Astrocyte of the hippocampus (primary cell): ENCODE measurements around the gene CDC42EP1.
A peak's percentile ranks its signal among the peaks of the same experiment; 100 is the strongest.

Experiments
- DNase-seq: peaks from one replicate; pipeline ENCODE4 v3.0.0; 2011; ENCODE audit warnings: low read depth, low spot score

The CDC42EP1 gene

DNA sequence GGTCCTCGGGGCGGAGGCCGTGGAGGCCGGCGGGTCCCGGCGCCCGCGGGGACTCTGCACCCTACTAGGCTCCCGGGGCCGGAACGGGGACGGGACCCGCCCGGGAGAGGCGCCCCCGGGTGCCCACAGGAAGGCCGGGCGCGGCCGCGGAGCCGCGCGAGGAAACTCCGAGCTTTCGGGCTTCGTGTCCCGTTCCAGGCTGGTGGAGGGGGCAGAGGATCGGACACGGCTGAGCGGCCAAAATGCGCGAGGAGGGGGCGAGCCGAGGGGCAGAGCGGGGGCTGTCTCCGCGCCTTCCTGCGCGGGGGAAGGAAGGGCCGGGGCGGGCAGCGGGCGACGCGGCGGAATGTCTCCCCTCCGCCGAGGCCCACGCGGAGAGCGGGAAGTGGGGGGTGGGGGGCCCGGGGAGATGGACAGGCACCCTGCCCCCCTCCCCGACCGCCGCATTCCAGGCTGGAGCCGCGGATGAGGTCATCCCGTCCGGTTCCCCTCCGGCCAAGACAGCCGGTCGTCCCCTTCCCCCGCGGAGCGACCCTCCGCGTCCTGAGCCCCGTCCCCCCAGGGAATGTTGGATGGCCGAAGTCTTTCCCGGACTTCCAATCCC lies 430 bp downstream of the CDC42EP1 start:
- DNase-seq = peak; percentile 93

DNA sequence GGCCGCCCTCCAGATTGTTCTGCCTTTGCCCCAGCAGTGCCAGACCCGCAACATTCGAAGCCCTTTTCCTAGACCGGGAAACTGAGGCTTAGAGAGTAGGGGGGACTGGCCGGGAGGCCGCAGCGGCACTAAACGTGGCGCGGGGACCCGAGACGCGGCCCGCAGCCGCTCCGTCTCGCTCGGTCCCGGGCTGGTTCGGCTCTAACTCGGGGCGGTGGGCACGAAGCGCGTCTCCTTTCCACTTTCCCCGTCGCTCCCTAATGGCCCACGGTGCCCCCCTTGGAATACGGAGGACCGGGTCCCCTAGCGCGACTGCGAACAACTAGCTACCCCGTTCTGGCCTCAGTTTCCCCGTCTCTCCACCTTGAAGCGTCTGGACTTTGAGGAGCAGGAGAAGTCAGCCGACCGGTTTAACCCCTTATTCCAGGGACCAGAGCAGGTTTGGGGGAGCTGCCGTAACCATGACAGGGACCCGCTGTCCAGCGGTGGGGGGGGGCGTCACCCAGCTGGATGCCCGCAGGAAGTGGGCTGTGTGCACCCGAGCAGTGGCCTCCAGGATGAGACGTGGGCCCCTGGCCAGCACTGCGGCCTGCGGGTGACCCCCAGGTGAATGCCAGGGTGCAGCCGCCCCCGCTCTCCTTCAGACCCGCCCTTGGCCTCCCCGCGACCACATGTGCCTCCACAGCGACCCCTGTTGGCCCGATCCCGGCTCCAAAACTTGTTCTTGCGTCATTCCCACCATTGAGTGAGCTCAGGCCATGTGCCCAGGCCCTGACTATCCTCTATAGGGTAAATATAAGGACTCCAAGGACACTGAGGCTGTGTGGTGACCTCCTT lies 1.1 kb downstream of the CDC42EP1 start:
- DNase-seq = peak; percentile 95

DNA sequence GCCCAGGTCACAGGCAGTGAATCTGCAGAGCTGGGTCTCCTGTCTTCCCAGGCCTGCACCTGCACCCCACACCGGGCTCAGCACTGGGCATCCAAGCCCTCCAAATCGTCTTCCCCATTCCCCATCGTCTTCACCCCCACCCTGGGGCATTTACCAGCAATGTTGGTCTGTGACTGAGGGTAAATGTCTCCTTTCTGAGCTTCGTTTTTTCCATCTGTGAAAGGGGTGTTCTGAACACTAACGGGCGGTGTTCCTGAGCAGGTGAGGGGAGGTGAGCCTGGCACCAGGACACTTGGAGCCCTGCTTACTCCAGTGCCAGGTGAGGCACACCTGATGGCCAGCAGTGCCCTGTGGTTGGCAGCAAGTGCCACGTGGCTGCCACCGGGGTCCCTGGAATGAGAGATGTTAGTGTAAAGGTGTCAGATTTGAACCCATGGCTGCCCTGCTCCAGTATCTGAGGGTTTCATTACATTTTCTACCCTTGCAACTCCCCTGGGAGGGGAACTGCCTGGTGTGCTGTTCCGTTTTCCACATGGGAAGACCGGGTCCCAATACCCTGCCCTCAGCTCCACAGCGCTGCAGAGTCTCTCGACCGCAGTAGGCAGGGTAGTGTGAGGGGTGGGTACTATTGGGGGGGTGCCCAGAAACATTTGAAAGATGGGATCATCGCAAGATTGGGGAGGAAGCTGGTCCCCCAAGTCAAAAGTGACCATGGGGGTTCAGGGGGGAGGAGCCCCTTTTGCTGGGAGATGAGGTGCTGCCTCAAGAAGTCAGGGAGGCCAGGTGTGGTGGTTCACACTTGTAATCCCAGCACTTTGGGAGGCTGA lies 2.0 kb downstream of the CDC42EP1 start:
- no peak for DNase-seq

DNA sequence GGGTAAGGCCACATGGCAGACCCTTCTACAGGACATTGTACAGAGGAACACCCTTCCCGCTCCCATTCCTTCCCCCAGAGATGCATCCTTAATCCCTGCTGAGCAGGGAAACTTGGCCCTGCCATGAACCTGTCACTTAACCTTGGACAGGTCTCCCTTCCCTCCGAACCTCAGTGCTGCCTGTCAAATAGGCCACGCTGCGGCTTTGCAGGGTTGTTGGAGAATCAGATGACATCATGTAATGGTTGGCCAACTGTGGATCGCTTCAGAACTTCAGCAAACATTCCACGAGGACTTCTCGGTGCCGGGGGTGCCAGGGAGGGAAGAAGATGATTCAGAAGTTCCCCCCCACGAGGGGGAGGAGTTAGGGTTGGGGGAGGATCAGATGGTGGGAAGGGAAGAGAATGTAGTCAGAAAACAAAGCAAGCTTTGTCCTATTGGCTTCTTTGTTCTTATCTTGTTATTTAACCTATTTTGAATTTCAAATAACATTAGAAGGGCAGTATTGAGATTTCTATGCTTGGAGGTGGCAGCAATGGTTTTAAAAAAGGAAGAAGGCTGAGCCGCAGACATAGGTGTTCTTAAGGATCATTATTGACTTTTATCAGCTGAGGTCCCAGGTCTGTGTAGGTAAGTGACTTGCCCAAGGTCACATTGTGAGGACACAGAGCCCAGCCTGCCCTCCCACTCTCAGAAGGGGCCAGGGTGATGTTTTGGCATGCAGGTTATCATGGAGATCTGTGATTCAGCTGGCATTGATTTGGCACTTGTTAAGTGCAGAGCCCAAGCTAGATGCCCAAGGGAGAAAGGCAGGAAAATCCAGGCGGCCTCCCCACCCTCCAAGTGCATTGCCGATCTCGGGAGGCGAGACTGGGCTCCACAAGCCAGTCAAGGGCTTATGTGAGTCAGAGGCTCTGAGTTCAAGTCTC lies 3.1 kb downstream of the CDC42EP1 start:
- peak; percentile 97 for DNase-seq

DNA sequence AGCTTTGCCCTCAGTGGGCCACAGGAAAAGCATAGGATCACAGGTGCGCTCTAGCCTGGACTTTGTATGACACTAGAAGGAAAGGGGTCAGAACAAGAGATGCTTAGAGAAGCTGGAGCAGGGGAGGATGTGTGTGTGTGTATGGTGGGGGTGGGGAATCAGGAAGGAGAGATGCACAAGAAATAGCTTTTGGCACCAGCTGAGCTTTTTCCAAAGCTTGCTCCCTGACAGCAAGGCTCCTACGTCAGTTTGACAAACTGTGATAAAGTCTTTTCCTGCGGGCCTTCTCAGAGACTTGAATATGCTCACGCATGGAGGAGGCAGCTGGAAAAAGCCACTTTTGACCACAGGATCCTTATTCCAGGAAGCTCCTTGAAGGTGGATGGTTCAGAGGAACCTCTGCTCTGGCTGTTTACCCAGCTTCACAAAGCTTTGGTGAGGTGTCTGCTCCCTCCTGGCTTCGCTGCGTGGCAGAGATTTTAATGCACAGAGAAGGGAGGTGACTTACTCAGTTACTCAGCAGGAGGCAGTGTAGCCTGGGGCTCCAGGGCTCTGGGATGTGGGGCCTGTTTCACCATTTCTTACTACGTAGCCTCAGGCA lies 3.9 kb downstream of the CDC42EP1 start:
- peak; percentile 44 for DNase-seq

DNA sequence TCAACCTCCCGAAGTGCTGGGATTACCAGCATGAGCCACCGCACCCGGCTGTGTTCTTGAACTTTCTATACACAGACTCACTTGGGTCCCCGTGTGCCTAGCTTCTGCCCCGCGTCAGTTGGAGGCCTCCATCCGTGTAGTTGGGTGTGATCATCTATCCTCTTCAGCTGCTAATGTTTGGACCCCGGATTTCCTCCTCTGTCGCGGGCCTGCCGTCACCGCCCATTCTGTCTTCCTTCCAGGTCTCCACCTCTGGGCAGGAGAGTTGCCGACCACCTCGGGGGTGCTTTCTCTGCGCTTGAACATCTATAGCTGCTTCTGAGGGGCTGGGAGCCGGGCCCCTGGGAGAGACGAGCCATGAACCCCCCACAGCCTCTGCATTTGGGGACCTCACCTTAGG lies 5.5 kb downstream of the CDC42EP1 start:
- no peak for DNase-seq

DNA sequence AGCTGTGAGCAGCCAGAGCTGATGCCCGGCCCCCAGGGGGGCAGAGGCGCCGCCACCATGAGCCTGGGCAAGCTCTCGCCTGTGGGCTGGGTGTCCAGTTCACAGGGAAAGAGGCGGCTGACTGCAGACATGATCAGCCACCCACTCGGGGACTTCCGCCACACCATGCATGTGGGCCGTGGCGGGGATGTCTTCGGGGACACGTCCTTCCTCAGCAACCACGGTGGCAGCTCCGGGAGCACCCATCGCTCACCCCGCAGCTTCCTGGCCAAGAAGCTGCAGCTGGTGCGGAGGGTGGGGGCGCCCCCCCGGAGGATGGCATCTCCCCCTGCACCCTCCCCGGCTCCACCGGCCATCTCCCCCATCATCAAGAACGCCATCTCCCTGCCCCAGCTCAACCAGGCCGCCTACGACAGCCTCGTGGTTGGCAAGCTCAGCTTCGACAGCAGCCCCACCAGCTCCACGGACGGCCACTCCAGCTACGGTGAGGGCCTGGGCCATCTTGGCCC lies 6.1 kb downstream of the CDC42EP1 start:
- no peak for DNase-seq

DNA sequence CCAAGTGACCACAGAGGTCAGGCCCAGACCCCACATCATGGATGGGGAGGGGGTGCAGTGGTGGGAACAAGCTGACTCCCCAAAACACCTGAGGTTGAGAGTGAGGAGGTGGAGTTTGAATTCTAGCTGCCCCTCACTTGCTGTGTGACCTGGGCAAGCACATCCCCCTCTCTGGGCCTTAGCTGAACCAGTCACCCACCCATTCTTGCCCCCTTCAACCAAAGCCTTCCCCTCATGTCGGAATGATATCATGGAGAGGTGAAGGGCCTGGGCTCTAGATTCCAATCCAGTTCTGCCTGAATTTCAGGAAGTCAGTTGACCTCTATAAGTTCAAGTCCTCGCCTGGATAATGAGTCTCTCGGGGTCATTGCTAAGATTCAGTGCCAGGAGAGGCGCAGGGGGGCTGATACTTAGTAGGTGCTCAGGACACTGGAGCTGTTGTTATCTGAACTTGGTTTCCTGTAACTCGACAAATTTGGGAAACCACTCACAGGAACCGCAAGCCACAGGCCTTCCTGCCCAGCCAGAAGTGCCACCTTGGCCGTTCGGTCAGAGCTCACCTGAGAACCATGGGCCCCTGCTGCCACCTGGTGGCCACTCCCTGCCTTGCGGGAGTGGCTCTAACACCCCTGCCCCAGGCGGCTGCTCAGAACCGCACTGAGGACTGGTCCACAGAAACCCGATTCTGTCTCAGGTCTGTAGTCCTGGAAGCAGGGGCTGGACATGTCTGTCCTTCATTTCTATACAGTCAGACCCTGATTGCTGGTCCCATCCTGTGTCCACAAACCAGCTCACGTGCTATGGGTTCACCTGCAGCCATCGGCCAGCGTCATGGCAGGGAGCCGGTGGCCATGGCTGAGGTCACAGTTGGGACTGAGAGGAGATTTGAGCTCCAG lies 6.9 kb downstream of the CDC42EP1 start:
- DNase-seq = peak; percentile 87

DNA sequence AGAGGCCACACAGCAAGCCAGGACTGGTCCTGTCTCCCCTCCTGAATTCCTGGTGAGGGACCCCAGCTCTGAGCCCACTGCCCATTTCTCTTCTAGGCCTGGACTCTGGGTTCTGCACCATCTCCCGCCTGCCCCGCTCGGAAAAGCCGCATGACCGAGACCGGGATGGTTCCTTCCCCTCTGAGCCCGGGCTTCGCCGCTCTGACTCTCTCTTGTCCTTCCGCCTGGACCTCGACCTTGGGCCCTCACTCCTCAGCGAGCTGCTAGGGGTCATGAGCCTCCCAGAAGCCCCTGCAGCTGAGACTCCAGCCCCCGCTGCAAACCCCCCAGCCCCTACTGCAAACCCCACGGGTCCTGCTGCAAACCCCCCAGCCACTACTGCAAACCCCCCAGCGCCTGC lies 7.7 kb downstream of the CDC42EP1 start:
- DNase-seq = no peak

DNA sequence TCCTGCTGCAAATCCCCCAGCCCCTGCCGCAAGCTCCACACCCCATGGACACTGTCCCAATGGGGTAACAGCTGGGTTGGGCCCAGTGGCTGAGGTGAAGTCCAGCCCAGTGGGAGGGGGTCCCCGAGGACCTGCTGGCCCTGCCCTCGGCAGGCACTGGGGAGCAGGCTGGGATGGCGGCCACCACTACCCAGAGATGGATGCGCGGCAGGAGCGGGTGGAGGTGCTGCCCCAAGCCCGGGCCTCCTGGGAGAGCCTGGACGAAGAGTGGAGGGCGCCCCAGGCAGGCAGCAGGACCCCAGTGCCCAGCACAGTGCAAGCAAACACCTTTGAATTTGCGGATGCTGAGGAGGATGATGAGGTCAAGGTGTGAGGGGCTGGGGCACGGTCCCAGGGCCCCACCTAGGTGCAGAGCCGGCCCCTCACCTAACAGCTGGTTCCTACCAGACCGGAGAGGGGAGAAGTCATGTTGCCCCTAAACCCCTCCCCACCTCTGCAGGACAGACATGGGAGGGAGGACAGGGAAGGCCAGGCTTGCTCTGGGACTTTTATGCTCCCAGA lies 8.2 kb downstream of the CDC42EP1 start:
- no peak for DNase-seq

DNA sequence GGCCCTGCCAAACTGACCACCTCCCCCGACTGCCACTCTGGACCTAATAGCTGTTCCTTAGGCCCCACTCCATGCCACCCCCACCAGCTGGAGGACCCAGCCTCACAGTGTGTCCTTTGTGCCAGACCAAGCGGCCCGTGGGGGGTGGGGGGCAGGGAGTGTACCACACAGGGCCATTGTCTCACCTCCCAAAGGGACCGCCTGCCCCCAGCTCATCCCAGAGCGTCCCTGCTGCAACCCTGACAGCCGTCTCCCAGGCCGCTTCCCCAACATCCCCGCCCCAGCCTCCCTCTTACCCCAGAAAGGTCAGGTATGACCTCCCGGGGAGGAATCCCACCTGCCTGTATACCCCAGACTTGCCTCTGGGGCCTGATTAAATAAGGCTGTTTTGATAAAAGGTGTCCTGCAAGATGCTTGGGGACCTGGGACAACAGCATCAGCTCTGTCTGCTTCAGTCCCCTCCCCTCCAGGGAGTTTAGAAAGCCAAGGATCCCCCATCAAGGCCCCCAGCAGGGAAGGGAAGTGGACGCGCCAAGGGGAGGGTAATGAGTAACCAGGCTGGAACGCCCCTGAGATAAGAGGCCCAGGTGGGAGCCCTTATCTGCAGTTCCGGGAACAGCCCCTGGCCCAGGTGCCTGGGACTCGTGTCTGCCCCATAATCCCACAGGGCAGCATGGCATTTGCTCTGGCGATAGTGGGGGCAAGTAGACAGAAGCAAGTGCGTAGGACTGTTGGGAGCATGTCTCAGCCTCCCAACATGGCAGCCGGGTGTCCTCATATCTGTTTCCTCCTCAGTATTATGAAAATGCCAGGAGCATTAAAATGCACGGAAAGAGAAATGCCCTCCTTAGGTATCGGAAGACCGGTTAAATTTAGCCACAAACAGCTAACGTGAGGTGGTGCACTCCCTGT lies 9.0 kb downstream of the CDC42EP1 start:
- DNase-seq = no peak

DNA sequence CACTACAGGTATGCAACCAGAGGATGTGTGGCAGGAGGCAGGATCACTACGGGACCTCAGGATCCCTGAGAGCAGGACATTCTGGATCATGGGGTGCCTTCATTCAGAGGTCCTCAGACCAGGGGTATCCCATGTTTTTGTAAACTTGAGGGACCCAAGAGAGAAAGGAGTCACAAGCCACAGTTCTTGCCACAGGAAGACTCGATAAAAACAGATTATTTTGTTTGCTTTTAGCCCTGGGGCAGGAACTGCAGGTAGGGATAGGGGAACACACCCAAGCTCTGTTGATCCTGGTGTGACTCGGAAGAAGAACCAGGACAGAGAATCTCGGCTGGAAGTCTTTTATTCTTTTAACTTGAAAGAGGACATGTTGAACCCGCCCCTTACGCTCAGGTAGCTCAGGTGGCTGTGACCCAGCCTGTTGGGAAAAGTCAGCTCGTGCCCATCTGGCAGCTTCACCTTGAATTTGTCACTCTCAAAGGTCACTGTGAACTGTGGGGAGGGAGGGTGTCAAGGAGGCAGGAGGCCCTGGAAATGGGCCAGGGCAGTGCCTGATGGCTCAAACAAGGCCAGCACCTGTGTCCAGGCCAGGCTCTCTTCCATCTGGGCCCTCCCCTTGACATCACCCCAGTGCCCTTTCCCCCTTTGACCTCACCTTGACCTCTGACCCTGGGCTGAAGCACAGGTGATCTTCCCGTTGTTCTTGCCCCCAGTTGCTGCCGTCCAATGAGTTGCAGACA lies 9.8 kb downstream of the CDC42EP1 start:
- DNase-seq = no peak

DNA sequence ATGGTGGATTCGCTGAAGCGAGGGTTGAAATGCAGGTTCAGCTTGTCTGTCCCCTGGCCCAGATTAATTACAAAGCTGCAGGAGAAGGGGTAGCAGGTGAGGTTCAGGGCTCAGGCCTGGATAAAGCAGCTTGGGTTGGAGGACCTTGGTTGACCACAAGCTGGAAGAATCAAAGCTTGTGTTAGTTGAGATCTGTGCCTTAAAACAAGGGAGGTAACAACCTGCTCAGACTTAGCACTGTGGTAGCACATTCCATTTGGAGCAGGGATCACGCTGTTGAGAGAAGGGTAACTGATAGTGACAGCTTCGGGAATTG lies 10.3 kb downstream of the CDC42EP1 start:
- no peak for DNase-seq

DNA sequence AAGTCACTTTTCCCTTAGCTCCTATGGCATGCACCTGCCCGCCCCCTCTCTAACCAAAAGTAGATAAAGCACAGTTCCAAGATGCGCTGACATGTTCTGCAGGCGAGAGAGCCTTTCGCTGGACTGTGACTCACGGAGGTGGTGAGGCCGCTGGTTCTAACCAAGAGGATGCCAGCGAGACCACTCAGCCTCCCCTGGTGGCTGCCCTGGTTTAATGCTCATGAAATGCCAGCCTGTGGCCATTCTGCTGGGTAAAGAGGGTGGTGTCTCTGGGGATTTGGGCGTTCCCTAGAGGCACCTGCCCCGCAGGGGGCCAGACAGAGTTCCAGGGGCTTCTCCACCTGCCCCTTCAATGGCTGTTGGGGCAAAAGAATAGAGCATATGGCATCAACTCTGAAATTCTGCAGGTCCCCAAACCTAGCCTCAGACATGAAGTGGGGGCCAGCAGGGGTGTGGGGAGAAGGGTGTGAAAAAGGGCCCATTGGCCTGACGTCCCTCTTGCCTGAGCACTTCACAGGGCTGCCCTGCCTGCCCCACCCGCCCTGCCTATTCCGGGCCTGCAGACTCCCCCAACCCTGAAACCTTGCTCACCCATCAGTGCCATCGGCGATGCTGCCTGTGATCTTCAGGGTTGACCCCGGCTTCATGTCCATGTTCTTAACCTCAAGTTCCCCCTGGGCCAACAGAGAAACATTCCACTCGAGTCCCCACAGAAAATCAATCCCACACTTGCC lies 11.1 kb downstream of the CDC42EP1 start:
- DNase-seq = peak; percentile 77

DNA sequence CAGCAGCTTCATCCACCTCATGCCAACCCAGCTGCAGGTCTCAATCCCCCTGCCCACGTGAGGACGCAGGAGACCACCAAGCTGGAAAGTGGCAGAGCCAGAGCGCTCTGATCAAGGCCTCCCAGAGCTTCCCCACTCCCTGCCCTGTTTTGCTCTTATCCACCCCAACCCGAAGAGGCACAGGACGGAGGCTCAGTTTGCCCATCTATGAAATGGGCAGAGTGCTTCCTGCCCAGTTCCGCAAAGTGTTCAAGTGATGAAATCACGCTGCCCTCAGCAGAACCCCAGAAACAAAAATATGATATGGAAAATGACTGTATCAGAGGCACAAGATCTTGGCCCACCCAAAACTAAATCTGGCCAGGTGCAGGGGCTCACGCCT lies 11.7 kb downstream of the CDC42EP1 start:
- DNase-seq = no peak

DNA sequence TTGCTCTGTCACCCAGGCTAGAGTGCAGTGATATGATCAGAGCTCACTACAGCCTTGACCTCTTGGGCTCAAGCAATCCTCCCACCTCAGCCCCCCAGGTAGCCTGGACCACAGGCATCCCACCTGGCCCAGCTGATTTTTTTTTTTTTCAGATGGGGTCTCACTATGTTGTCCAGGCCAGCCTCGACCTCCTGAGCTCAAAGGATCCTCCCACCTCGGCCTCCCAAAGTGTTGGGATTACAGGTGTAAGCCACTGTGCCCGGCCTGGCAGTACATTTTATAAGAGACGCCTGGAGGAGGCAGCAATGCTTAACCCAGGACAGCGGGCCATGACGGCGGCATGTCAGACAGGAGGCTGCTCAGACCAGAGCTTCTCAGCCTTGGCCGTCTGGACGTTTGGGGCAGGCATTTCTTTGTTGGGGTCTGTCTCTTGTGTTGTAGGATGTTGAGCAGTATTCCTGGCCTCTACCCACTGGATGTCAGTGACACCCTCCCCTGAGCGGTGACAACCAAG lies 15.3 kb downstream of the CDC42EP1 start:
- no peak for DNase-seq

DNA sequence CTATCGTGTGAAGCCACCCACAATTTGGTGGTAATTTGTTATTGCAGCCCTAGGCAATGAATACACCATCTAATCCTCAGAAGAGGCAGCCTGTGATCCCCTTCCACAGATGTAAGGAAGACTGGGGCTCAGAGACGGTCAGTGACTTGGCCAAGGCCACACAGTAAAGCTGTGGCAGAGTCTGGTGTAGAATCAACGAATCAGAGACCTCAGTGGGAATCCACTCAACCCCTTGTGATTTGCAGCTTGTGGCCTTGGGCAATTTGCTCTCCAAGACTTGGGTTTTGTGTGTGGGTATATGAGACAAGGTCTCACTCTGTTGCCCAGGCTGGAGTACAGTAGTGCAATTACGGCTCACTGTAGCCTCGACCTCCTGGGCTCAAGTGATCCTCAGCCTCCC lies 17.7 kb downstream of the CDC42EP1 start:
- no peak for DNase-seq
